SU-DHL-6 (cell line): Measurements from ENCODE around the gene IKZF2.
A peak's percentile ranks its signal among the peaks of the same experiment; 100 is the strongest.

Experiments
- H2AFZ ChIP-seq: fragments of 200-600 bp; sonication (generic); 2 replicates; pipeline ENCODE4 v1.6.1; 2014; ENCODE audit warnings: low read depth, mild to moderate bottlenecking, moderate library complexity, mixed read lengths, antibody characterized with exemption, low read length; ENCODE audit not compliant: severe bottlenecking
- H3F3A ChIP-seq: fragments of 200-600 bp; shearing (Covaris generic); 2 replicates; pipeline ENCODE4 v1.6.0; 2016; ENCODE audit warnings: antibody characterized with exemption, mild to moderate bottlenecking; ENCODE audit not compliant: insufficient read depth
- H3K27ac ChIP-seq: fragments of 200-600 bp; sonication (generic); 2 replicates; pipeline ENCODE4 v1.5.1; 2016; ENCODE audit warnings: low read depth, mild to moderate bottlenecking, low read length, moderate library complexity, mixed read lengths
- H3K27me3 ChIP-seq: fragments of 200-600 bp; sonication (generic), shearing (Covaris generic); 2 replicates; pipeline ENCODE4 v1.6.0; 2014; ENCODE audit warnings: mild to moderate bottlenecking, low read length
- H3K36me3 ChIP-seq: fragments of 200-600 bp; sonication (generic); 2 replicates; pipeline ENCODE4 v1.6.1; 2014; ENCODE audit warnings: mild to moderate bottlenecking, low read length, mixed read lengths
- H3K4me2 ChIP-seq: fragments of 300-600, 200-600 bp; shearing (Covaris generic), sonication (generic); 2 replicates; pipeline ENCODE4 v1.6.0; 2014; ENCODE audit warnings: low read length, low read depth, mild to moderate bottlenecking; ENCODE audit not compliant: poor library complexity, severe bottlenecking
- H3K4me3 ChIP-seq: fragments of 200-600 bp; sonication (generic); 2 replicates; pipeline ENCODE4 v1.5.1; 2014; ENCODE audit warnings: antibody characterized with exemption, low read length, mild to moderate bottlenecking, mixed read lengths; ENCODE audit not compliant: insufficient read depth, poor library complexity, severe bottlenecking
- H3K79me2 ChIP-seq: fragments of 200-600 bp; sonication (generic); 2 replicates; pipeline ENCODE4 v1.6.1; 2014; ENCODE audit warnings: mild to moderate bottlenecking, low read length, moderate library complexity; ENCODE audit not compliant: insufficient read depth
- H3K9ac ChIP-seq: fragments of 200-600 bp; sonication (generic); 2 replicates; pipeline ENCODE4 v1.7.0; 2014; ENCODE audit warnings: mild to moderate bottlenecking, low read length
- H3K9me2 ChIP-seq: fragments of 200-600 bp; sonication (generic); replicated peaks from 2 replicates; pipeline ENCODE4 v1.6.1; 2014; ENCODE audit warnings: low read length; ENCODE audit not compliant: insufficient read depth
- H3K9me3 ChIP-seq: fragments of 200-600 bp; sonication (generic); 2 replicates; pipeline ENCODE4 v1.6.1; 2014; ENCODE audit warnings: low read length, mixed read lengths; ENCODE audit not compliant: insufficient read depth
- H4K20me1 ChIP-seq: fragments of 200-600 bp; sonication (generic); 2 replicates; pipeline ENCODE4 v1.6.1; 2014; ENCODE audit warnings: low read depth, mild to moderate bottlenecking, antibody characterized with exemption, low read length, moderate library complexity, mixed read lengths
- EZH2phosphoT487 ChIP-seq: fragments of 200-600 bp; sonication (generic), shearing (Covaris generic); conservative IDR thresholded peaks from 2 replicates; pipeline ENCODE4 v1.6.1; 2018; ENCODE audit warnings: mild to moderate bottlenecking, antibody characterized with exemption, low read length, moderate library complexity, mixed read lengths
- TF ChIP-seq, protein P1 (sequence below): fragments of 200-600 bp; sonication (generic); IDR thresholded peaks from one replicate; pipeline ENCODE4 v1.5.1; 2017; ENCODE audit warnings: antibody characterized with exemption, mild to moderate bottlenecking, low read length, moderate library complexity; ENCODE audit not compliant: insufficient read depth, poor library complexity, severe bottlenecking

The IKZF2 gene

DNA sequence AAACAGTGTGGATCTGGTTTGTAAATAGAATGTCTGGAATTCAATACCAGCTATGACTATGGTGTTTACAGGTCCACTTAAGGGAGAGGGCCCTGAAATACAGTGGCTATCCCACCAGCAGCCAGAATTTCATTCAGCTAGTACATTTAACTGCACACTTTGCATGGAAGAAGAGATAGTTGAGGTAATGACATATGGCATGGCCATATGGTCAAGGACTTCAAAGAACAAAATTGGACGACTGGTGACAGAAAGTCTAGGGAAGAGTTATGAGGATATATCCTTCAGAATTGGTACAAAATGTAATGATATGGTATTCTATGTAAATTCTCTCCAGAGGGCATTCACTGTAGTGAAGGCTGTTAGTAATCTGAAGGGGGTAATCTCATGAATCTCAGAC lies 105.0 kb downstream of the IKZF2 start:
- peaks cover 61% of the 10 kb centered on the region for H3K36me3 ChIP-seq
- no peak overlapping the region for H3K27ac ChIP-seq
- no peaks in the 10 kb centered on the region for H3K27me3 ChIP-seq
- peaks cover 4% of the 10 kb centered on the region; the same call in 1 of the 2 replicates for H3K79me2 ChIP-seq
- H2AFZ ChIP-seq: no peak overlapping the region
- peaks cover 31% of the 10 kb centered on the region; the same call in 1 of the 2 replicates for H3F3A ChIP-seq
- H3K4me2 ChIP-seq: no peak overlapping the region
- no peaks in the 10 kb centered on the region for H3K9me2 ChIP-seq
- no peaks in the 10 kb centered on the region; the same call in 1 of the 2 replicates for H4K20me1 ChIP-seq
- H3K9me3 ChIP-seq: no peaks in the 10 kb centered on the region
- H3K4me3 ChIP-seq: no peak overlapping the region
- no peak for TF ChIP-seq EZH2phosphoT487
- TF ChIP-seq, protein P1, sequence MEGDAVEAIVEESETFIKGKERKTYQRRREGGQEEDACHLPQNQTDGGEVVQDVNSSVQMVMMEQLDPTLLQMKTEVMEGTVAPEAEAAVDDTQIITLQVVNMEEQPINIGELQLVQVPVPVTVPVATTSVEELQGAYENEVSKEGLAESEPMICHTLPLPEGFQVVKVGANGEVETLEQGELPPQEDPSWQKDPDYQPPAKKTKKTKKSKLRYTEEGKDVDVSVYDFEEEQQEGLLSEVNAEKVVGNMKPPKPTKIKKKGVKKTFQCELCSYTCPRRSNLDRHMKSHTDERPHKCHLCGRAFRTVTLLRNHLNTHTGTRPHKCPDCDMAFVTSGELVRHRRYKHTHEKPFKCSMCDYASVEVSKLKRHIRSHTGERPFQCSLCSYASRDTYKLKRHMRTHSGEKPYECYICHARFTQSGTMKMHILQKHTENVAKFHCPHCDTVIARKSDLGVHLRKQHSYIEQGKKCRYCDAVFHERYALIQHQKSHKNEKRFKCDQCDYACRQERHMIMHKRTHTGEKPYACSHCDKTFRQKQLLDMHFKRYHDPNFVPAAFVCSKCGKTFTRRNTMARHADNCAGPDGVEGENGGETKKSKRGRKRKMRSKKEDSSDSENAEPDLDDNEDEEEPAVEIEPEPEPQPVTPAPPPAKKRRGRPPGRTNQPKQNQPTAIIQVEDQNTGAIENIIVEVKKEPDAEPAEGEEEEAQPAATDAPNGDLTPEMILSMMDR: no peak
- H3K9ac ChIP-seq: no peak overlapping the region

DNA sequence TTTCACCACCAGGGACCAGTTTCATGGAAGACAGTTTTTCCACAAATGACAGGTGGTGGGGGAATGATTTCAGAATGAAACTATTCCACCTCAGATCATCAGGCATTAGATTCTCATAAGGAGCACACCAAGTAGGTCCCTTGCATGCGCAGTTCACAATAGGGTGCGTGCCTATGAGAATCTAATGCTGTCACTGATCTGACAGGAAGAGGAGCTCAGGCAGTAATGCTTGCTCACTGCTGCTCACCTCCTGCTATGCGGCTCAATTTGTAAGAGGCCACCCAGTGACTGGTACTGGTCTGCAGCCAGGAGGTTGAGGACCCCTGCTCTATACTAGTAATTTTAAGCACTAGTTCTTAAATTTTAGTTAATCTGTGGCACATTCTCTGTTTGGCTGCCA lies 107.8 kb downstream of the IKZF2 start:
- TF ChIP-seq, protein P1: no peak
- TF ChIP-seq EZH2phosphoT487: no peak
- Histone ChIP-seq H2AFZ (no peak overlapping the region), H3K9me2 (no peaks in the 10 kb centered on the region), H3K27ac (no peak overlapping the region), H3F3A (peaks cover 31% of the 10 kb centered on the region), H3K36me3 (peaks cover 53% of the 10 kb centered on the region), H3K79me2 (no peaks in the 10 kb centered on the region; the same call in 1 of the 2 replicates), H4K20me1 (no peaks in the 10 kb centered on the region), H3K4me3 (no peak overlapping the region), H3K4me2 (no peak overlapping the region), H3K9ac (no peak overlapping the region), H3K27me3 (no peaks in the 10 kb centered on the region), H3K9me3 (no peaks in the 10 kb centered on the region)

DNA sequence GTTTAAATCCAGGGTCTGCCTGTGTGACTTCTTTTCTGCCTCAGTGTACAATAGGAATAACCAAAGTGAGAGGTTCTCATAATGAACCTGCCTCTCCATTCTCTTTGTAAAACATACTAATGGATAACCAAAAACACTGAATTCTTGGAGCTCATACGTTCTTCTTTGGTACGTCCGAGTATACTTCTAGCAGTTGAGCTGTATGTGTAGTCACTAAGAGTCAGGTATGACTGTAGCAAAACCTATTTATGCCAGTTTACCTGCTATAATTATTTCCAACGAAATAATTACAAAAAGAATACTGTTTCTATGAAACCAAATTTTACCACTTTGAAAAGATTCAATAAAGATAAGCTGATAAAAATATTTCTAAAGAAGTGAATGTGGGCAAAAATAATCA lies 109.2 kb downstream of the IKZF2 start:
- TF ChIP-seq, protein P1: no peak
- no peak for TF ChIP-seq EZH2phosphoT487
- Histone ChIP-seq H3K36me3 (peaks cover 41% of the 10 kb centered on the region), H4K20me1 (no peaks in the 10 kb centered on the region), H3F3A (peaks cover 44% of the 10 kb centered on the region), H3K79me2 (no peaks in the 10 kb centered on the region; the same call in 1 of the 2 replicates), H3K27ac (peak overlapping the region; percentile 12; the same call in 1 of the 2 replicates), H3K9me2 (no peaks in the 10 kb centered on the region), H3K9ac (no peak overlapping the region), H3K4me2 (no peak overlapping the region), H3K27me3 (no peaks in the 10 kb centered on the region), H3K9me3 (no peaks in the 10 kb centered on the region), H2AFZ (no peak overlapping the region), H3K4me3 (no peak overlapping the region)
